ENCODE data around the gene NPAS2.

The NPAS2 gene

DNA sequence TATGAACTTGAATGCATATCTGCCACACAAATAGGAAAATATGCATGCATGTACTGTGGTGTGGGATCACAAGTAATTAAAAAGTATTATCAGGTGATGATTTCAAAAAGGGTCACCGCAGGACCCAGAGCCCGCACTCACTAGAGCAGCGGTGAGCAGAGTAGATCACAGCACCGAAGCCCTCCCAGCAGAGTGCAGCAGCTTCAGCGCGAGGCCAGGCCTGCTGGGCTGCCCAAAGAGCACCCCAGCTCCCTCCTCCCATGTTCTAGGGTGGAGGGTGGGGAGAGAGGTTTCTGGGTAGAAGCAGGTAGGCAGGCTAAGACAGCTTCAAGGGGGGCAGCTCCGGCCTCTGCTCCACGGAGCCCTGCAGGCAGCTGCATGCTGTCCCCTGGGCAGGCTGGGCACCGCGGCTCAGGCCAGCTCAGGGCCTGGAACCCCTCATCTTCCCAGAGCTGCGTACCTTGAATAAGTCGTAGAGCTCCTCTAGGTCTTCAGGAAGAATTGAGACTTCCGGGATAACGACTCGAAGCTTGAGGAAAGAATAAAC lies 207.1 kb downstream of the NPAS2 start:
- no peak for DNase-seq

DNA sequence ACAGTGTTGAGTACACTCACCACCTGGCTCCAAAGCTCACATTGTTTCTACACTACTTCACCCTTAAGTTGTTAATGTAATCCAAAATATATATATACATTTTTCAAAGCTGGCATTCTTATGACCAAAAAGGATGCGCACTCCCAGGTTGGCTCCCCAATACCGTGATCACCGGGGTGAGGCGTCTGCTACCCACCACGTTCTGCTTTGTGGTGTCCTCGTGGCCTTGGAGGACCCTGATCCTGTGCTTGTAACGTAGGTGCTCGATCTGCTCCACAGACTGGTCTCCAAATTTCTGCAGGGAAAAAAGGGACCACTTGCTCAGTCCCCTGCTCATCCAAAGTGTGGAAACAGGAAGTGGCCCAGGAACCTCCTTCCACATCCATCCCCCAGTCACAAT lies 207.9 kb downstream of the NPAS2 start:
- no peak for DNase-seq

- no peak for DNase-seq
These were observed 211.1 kb downstream of the NPAS2 start for GRCh38 chr2:101030866-101031554.

- DNase-seq = no peak
These were observed 212.3 kb downstream of the NPAS2 start for GRCh38 chr2:101032084-101032776.

GRCh38 chr2:101036562-101036961 lies 216.6 kb downstream of the NPAS2 start:
- no peak for DNase-seq

- no peak for DNase-seq
These were observed 217.3 kb downstream of the NPAS2 start for GRCh38 chr2:101037161-101037755.

- no peak for DNase-seq
These were observed 218.7 kb downstream of the NPAS2 start for GRCh38 chr2:101038455-101039255.

DNA sequence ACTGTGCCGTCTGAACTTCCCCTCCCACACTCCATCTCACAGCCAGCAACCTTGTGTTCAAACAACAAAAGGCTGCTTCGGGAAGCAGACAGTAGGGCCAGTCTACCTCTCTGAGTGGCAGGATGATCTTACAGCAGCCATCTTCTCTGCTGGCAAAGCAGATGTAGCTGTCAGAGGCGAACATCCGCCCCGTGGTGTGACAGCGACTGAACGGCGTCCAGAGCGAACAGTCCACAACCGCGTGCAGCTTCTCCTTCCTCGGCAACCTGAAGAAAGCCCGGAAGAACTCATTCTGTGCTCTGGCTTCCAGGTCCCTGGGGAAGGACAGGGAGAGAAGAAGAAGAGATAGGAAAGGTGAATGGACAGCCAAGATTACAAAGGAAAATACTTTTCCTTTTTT lies 220.1 kb downstream of the NPAS2 start:
- DNase-seq = no peak

DNA sequence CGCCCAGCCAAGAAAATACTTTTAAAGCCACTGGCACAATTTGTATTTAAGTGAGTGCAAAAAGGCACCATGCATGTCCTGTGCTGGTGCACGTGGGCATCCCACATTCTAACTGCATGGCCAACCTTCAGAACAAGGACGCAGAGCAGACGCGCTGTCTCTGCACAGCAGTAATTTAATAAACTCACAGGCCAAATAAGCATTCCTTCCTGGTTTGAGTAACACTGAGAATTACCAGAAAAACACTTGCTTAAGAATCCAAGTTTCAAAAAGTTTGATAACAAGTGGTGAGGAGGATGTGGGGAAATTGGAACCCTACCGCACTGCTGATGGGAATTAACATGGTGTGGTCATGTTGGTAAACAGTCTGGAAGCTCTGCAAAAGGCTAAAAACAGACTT lies 220.8 kb downstream of the NPAS2 start:
- DNase-seq = no peak

- no peak for DNase-seq
These were observed 221.5 kb downstream of the NPAS2 start for GRCh38 chr2:101041413-101041812.

GRCh38 chr2:101045330-101045729 lies 225.4 kb downstream of the NPAS2 start:
- DNase-seq = no peak
